Left ventricle myocardium inferior (tissue), 1 donor: ENCODE measurements around the gene PANK4. TPM values are rescaled to one million over a fixed set of nuclear protein-coding genes. Genes with fewer than 3 reads are reported as not detected.
A peak's percentile ranks its signal among the peaks of the same experiment; 100 is the strongest.

Experiments
- DNase-seq: peaks from one replicate; pipeline ENCODE4 v3.0.0-alpha.2; 2020
- H3K27ac ChIP-seq: fragments of 200-600 bp; replicated peaks from 2 replicates; pipeline ENCODE4 v1.8.0; 2021
- H3K27me3 ChIP-seq: fragments of 200-600 bp; 2 replicates; pipeline ENCODE4 v1.8.0; 2021; ENCODE audit warnings: low read depth
- H3K36me3 ChIP-seq: fragments of 200-600 bp; 2 replicates; pipeline ENCODE4 v1.8.0; 2021
- H3K4me1 ChIP-seq: fragments of 200-600 bp; 2 replicates; pipeline ENCODE4 v1.8.0; 2021
- H3K4me3 ChIP-seq: fragments of 200-600 bp; 2 replicates; pipeline ENCODE4 v1.8.0; 2021; ENCODE audit warnings: mild to moderate bottlenecking, moderate library complexity
- H3K9me3 ChIP-seq: fragments of 200-600 bp; replicated peaks from 2 replicates; pipeline ENCODE4 v1.8.0; 2021
- intact Hi-C: fragments of 100-400 bp; cut with micrococcal nuclease; formaldehyde crosslinking; loops from one replicate; pipeline ENCODE4 v1.11.0; 2022
- total RNA-seq: library from RNA; stranded (reverse); fragmentation: NEBNext Ultra II Directional; extraction: Animal tissue kit (Norgen Biotek cat#: 25700); gene quantifications from one replicate; pipeline ENCODE4 v1.2.1, GENCODE V29; 2021
- TF ChIP-seq, protein P1 (sequence below): fragments of 200-600 bp; IDR thresholded peaks from 2 replicates; pipeline ENCODE4 v1.8.0; 2021; ENCODE audit warnings: antibody characterized with exemption, mild to moderate bottlenecking, borderline replicate concordance
- donor health status: DM: no; HTN: yes; CAD: no; lungs with severe emphysema.

PANK4 gene
- total RNA-seq, 1 donor from 2014 or later = 42.8 TPM

DNA sequence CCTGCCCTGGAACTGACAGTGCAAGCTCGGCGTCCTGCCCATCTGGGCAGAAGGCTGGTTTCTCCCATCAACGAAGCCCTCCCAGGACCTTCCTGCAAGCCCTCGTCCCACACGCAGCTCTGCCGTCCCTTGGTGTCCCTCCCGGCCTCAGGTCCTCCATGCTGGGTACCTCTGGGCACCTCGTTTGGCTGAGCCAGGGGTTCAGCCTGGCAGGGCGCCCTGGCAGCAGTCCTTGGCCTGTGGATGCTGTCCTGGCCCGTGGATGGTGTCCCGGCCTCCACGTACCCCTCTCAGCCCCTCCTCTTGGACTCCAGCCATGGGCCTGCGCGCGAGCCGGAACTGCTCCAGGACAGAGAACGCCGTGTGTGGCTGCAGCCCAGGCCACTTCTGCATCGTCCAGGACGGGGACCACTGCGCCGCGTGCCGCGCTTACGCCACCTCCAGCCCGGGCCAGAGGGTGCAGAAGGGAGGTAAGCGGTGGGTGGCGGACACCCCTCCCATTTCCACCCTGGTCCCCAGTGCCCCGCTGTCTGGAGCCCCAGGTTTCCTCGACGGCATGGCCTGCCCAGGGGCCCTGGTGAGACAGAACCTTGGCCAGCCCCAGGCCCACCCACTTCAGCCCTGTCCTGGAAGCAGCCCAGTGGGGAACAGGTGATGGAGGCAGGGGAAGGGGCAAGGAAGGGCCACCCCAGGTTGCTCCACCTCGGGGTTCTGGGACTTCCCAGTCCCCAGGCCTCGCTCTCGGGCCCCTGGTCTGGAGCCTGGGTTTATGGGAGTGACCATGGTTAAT lies 33.3 kb upstream of the PANK4 start:
- H3K36me3 ChIP-seq = peaks cover 35% of the 10 kb centered on the region
- TF ChIP-seq, protein P1, sequence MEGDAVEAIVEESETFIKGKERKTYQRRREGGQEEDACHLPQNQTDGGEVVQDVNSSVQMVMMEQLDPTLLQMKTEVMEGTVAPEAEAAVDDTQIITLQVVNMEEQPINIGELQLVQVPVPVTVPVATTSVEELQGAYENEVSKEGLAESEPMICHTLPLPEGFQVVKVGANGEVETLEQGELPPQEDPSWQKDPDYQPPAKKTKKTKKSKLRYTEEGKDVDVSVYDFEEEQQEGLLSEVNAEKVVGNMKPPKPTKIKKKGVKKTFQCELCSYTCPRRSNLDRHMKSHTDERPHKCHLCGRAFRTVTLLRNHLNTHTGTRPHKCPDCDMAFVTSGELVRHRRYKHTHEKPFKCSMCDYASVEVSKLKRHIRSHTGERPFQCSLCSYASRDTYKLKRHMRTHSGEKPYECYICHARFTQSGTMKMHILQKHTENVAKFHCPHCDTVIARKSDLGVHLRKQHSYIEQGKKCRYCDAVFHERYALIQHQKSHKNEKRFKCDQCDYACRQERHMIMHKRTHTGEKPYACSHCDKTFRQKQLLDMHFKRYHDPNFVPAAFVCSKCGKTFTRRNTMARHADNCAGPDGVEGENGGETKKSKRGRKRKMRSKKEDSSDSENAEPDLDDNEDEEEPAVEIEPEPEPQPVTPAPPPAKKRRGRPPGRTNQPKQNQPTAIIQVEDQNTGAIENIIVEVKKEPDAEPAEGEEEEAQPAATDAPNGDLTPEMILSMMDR = no peak
- H3K4me1 ChIP-seq = peaks cover 51% of the 10 kb centered on the region
- H3K27me3 ChIP-seq = peaks cover 4% of the 10 kb centered on the region
- no peak for DNase-seq
- intact Hi-C loops = no loop called here
- no peak overlapping the region for H3K4me3 ChIP-seq
- no peaks in the 10 kb centered on the region for H3K9me3 ChIP-seq
- H3K27ac ChIP-seq = no peak overlapping the region

DNA sequence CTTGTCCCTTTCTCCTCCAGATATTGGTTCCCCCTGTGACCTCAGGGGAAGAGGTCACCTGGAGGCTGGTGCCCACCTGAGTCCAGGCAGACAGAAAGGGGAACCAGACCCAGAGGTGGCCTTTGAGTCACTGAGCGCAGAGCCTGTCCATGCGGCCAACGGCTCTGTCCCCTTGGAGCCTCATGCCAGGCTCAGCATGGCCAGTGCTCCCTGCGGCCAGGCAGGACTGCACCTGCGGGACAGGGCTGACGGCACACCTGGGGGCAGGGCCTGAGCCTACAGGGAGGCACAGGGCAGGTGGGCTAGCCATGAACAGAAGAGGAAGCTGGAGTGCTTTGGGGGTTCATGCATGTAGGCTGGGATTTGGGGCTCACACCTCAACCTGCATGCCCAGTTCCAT lies 32.5 kb upstream of the PANK4 start:
- Histone ChIP-seq H3K4me3 (no peak overlapping the region), H3K9me3 (no peaks in the 10 kb centered on the region), H3K36me3 (peaks cover 35% of the 10 kb centered on the region), H3K27me3 (peaks cover 9% of the 10 kb centered on the region), H3K4me1 (peaks cover 59% of the 10 kb centered on the region), H3K27ac (no peak overlapping the region)
- TF ChIP-seq, protein P1 = no peak
- intact Hi-C loops = no loop called here
- DNase-seq = no peak

DNA sequence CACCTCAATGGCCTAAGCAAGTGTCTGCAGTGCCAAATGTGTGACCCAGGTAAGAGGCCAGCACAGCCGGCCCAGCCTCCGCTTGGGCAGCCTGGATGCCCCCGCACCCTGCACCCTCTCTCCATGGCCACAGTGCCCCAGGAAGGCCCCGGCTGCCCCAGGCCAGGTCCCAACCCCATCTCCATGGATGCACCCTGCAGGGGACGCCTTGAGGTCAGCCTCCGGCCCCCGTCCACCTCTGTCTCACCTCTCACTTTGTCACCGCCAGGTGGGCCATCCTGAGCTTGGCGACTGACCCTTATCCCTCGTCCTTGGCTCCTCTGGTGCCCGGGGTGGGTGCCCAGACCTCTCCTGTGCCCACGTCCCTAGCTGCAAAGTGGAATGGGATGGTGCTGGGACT lies 32.0 kb upstream of the PANK4 start:
- Histone ChIP-seq H3K9me3 (no peaks in the 10 kb centered on the region), H3K36me3 (peaks cover 35% of the 10 kb centered on the region), H3K27ac (no peak overlapping the region), H3K4me3 (peak overlapping the region; percentile 70), H3K27me3 (peaks cover 9% of the 10 kb centered on the region), H3K4me1 (peaks cover 61% of the 10 kb centered on the region)
- intact Hi-C loops = no loop called here
- no peak for DNase-seq
- TF ChIP-seq, protein P1 = no peak

DNA sequence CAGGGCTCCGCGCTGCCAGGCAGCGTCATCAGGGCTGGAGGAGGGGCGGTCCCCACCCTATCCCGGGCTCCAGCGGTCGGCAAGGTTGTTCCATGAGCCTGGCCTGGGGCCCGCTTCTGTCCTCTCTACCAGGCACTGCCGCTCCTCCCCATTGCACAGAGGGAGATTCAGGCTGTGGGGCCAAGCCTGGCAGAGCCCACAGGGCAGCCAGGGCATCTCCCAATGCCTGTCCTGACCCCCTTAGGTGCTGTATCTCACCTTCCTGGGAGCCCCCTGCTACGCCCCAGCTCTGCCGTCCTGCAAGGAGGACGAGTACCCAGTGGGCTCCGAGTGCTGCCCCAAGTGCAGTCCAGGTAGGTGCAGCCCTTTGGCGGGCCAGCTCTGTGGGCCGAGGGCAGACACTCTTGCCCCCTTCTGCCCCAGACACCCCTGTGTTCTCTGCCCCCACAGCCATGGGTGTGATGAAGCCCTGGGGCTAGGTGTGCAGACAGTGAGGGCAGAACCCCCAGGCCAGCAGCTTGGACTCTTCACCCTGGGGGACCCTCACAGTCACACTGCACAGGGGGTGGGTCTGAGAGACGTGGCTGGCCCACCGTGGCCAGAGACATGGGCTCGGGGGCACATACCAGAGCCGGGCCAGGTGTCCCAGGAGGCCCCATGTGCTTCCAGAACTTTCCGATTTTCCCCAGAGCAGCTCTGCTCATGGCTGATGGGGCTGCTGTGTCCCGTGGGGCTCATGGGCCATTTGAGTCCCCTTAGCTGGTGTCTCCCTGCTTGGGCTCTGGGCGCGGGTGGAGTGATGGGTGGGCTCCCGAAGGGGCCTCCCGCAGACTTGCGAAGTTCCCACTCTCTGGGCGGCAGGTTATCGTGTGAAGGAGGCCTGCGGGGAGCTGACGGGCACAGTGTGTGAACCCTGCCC lies 31.3 kb upstream of the PANK4 start:
- TF ChIP-seq, protein P1 = no peak
- H3K27me3 ChIP-seq = peaks cover 9% of the 10 kb centered on the region
- no peaks in the 10 kb centered on the region for H3K9me3 ChIP-seq
- H3K27ac ChIP-seq = peak overlapping the region; percentile 92
- H3K36me3 ChIP-seq = peaks cover 30% of the 10 kb centered on the region
- intact Hi-C loops = no loop called here
- DNase-seq = no peak
- peaks cover 61% of the 10 kb centered on the region for H3K4me1 ChIP-seq
- H3K4me3 ChIP-seq = peak overlapping the region; percentile 70

DNA sequence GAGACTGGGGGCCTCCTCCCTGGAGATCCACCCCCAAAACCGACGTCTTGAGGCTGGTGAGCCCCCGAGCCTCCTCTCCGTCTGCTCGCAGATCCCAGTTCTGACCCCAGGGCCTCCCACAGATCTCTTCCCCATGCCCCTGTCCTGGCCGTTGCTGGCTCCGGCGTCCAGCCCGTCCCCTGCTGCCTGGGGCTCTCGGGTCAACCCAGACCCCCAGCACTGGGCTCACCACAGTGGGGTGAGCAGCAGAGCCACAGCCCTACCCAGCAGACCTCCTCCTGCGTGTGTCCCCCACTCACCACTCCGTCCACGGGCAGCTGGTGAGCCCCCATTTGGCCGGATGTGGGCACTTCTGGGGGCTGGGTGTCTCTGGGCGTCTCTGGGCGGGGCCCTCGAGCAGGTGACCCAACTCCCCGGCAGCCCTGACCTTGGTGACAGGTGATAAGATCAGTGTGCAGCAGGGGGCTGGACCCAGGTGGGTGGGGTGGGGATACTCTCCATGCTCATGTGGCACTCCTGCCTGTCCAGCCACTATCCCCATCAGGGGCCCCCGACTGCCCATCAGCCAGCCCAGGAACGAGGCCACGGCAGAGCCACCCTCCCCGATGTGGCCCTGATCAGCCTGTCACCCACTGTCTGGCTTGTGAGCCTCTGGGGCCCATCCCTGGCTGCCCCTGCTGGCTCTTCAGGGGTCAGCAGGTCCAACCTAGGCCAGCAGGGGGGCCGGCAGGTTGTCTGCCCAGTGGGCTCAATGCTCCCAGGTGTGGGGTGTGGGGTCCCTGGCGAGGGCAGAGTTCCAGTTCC lies 30.5 kb upstream of the PANK4 start:
- intact Hi-C loops = no loop called here
- TF ChIP-seq, protein P1 = no peak
- Histone ChIP-seq H3K9me3 (no peaks in the 10 kb centered on the region), H3K4me3 (peak overlapping the region; percentile 70), H3K27me3 (peaks cover 9% of the 10 kb centered on the region), H3K27ac (peak overlapping the region; percentile 92), H3K36me3 (peaks cover 30% of the 10 kb centered on the region), H3K4me1 (peaks cover 61% of the 10 kb centered on the region)
- no peak for DNase-seq
